ENCODE measurements around the gene KLHDC10.
"Not testable (repeated sequence)": the region's sequence is repeated elsewhere in the genome, so short reads cannot be mapped to it uniquely, and the experiment has no call there.

DNA sequence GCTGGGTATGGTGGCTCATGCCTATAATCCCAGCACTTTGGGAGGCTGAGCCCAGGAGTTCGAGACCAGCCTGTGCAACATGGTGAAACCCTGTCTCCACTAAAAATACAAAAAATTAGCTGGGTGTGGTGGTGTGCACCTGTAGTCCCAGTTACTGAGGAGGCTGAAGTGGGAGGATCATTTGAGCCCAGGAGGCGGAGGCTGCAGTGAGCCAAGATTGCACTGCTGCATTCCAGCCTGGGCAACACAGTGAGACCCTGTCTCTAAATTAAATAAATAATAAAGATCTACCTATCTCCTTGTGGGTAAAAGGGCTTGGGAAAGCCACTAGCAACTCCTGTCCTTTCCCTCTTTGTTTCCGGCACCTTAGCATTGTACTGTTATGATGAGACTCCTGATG, 56.5 kb downstream of the KLHDC10 start:
- TF ChIP-seq, protein P1, sequence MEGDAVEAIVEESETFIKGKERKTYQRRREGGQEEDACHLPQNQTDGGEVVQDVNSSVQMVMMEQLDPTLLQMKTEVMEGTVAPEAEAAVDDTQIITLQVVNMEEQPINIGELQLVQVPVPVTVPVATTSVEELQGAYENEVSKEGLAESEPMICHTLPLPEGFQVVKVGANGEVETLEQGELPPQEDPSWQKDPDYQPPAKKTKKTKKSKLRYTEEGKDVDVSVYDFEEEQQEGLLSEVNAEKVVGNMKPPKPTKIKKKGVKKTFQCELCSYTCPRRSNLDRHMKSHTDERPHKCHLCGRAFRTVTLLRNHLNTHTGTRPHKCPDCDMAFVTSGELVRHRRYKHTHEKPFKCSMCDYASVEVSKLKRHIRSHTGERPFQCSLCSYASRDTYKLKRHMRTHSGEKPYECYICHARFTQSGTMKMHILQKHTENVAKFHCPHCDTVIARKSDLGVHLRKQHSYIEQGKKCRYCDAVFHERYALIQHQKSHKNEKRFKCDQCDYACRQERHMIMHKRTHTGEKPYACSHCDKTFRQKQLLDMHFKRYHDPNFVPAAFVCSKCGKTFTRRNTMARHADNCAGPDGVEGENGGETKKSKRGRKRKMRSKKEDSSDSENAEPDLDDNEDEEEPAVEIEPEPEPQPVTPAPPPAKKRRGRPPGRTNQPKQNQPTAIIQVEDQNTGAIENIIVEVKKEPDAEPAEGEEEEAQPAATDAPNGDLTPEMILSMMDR (IDR thresholded peaks at IDR 0.05; ENCODE audit: low read depth, low read length): not testable (repeated sequence)
- not testable (repeated sequence) for TF ChIP-seq EZH2phosphoT487 (IDR thresholded peaks at IDR 0.05; ENCODE audit: low read depth)
